Kidney tubule cell (primary cell): Measurements from ENCODE around the gene MTIF3.
"Not testable (repeated sequence)": the region's sequence is repeated elsewhere in the genome, so short reads cannot be mapped to it uniquely, and the experiment has no call there.

ENCODE experiments used
- DNase-seq: peaks from one replicate; pipeline ENCODE4 v3.0.0-alpha.2; 2018; ENCODE audit warnings: low spot score

MTIF3 gene

DNA sequence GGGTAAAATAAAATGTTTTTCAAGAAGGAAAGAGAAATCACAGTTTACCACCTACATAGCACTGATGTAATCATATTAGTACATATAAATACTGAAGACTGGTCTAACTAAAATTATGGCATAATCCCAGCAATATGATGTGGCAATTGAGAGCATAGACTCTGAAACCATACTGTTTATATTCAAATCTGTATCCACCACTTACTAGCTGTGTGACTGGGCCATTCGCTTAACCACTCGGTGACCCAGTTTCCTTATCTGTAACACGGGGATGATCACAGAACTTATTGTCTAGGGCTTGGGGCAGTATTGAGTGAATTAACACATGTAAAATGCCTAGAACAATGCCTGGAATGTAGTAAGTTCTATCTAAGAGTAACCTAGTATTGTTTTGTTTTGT is 39.0 kb downstream of the MTIF3 start:
- DNase-seq: no peak

- no peak for DNase-seq
Observed at GRCh38 chr13:27409013-27409412, 41.4 kb downstream of the MTIF3 start.

DNA sequence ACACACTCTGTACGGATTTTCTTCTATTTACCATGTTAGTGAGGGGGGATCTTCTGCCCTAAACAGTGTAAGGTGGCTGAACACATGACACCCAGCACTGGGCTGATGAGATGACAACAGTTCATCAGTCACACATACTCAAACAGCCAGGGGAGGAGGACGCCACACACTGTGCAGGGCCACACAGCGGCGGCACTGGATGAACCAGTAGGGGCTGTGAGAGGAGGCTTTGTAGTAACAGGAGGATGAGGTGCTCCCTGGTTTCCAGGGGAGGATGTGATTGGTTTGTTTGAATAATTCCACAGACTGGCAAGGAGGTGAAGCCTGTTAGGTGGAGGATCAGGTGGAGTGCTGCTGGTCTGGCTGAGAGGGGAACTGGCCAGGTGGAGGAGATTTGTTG is 42.3 kb downstream of the MTIF3 start:
- DNase-seq: no peak

DNA sequence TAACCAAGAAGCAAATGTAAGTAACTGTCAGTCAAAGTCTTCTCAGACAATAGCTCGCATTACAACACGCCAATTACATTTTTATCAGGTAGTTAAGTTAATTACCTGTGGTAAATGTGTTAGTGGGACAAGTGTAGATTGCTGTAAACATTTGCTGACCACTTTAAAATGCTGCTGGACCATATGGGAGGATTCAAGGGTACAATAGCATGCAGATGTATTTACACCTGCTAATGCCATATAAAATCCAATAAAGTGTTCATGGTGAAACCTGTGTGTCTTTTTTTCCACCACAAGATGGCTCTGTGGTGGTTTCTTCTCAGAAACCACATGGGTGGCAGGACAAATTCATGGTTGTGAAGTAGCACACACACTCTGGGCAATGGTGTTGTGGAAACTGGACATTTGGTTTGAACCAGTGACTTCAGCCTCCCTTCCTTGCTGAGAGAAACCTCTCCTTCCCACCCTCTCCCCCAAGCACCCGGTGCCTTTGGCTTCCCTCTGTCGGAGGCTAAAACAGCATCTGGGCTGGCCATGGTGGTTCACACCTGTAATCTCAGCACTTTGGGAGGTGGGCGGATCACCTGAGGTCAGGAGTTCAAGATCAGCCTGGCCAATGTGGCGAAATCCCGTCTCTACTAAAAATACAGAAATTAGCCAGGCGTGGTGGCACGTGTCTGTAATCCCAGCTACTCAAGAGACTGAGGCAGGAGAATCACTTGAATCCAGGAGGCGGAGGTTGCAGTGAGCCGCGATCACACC is 44.0 kb downstream of the MTIF3 start:
- peak; percentile 53 for DNase-seq

- DNase-seq: no peak
Observed at GRCh38 chr13:27405546-27406134, 44.7 kb downstream of the MTIF3 start.

DNA sequence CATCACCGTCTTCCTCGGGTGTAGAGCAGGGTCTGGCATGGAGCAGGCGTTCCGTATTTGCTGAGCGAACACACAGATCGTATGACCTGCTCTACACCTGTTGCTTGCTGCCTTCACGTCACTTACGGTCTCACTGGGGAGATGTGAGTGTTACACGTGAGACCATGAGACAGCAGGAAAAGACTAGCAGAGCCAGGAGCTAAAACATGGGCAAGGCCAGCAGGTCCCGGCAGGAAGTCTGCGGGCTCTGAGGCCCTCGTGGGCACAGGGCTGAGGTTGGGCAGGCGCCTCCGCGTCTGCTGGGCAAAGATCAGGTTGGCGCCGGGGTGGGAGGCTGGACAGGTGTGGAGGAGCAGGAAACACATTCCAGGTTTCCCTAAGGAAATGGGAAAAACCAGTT is 45.7 kb downstream of the MTIF3 start:
- DNase-seq: no peak

- no peak for DNase-seq
Observed at GRCh38 chr13:27403727-27404385, 46.5 kb downstream of the MTIF3 start.

DNA sequence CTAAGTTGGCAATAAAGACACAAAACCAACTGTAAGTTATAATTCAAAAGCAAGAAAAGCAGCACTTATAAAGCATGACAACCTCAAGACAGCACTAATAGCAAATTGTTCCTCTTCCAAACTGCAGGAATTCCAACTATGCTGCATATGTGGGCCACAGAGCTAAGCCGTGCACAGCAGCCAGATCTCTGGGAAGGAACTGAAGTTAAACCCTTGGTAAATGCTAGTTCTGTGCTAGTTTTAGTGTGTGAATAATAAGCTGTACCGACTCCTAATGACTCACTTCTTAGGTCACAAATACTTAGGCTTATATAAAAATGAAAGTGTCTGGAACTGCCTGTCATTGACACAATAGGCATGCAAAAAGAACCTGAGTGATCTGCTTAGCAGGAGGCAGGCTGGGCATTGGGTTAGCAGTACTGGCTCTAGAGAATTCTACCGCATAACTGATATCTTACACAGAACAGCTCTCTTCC is 47.1 kb downstream of the MTIF3 start:
- DNase-seq: peak; percentile 85

DNA sequence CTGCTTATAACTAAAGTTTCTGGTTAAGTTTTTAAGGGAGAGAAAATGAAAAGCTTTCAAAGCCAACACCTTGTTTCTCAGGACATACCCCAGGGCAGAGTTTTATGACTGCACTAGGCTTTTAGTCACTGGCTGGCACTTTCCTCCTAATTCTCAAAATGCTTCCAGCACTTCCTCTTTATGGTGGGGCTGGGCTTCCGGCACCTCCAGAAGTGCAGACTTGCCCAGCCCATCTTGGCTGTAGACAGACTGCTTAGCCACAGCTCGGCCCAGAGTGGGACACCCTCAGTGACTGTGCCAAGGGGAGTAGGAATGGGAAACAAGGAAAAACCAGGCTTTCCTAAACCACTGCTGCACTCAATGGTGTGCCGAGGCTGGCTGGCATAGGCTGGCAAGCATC is 49.2 kb downstream of the MTIF3 start:
- peak; percentile 8 for DNase-seq

- DNase-seq: not testable (repeated sequence)
Observed at GRCh38 chr13:27400405-27400804, 50.0 kb downstream of the MTIF3 start.

- DNase-seq: no peak
Observed at GRCh38 chr13:27398360-27398759, 52.0 kb downstream of the MTIF3 start.

DNA sequence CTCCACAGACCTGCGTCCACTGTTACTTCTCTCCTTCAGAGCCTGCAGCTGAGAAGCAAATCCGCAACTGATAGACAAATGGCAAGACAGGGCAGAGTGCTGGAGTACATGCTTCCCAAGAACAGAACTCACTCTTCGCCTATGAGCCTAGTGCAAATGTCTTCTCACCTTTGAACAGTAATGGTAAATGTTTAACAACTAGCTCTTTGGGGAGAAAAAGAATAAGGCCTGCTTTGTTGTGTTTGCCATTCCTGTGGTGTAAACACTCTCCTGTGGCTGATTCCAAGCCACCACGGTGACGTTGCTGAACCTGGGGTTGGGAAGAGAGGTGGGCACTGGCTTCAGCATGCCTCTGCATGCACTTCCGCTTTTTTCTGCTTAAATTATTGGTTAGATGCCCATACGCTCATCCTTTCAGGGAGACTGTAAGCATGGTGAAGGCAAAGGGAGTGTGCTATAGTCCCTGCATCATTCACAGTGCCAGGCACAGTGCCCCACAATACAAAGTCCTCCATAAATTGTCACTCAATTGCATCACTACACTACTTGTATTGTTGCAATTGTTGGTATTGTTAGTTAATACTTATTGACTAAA is 54.0 kb downstream of the MTIF3 start:
- DNase-seq: peak; percentile 15

- no peak for DNase-seq
Observed at GRCh38 chr13:27395007-27395510, 55.3 kb downstream of the MTIF3 start.

GRCh38 chr13:27393101-27393500 is 57.3 kb downstream of the MTIF3 start:
- DNase-seq: no peak

GRCh38 chr13:27391471-27391870 is 58.9 kb downstream of the MTIF3 start:
- DNase-seq: no peak

- DNase-seq: no peak
Observed at GRCh38 chr13:27389891-27390290, 60.5 kb downstream of the MTIF3 start.

- no peak for DNase-seq
Observed at GRCh38 chr13:27388241-27388640, 62.1 kb downstream of the MTIF3 start.
